ENCODE measurements around the gene VENTX. TPM values are rescaled to one million over a fixed set of nuclear protein-coding genes. Genes with fewer than 3 reads are reported as not detected.

Gene VENTX
- total RNA-seq, 1 donor from 2014 or later: not detected

- Mint-ChIP-seq H3K27me3 (ENCODE audit: low read depth) (no peaks in the 10 kb centered on the region), H3K4me1 (ENCODE audit: low read depth) (no peaks in the 10 kb centered on the region), H3K27ac (ENCODE audit: unreplicated experiment) (no peak overlapping the region), H3K36me3 (ENCODE audit: low read depth) (peaks cover 44% of the 10 kb centered on the region), H3K4me3 (ENCODE audit: unreplicated experiment) (no peak overlapping the region), H3K9me3 (ENCODE audit: low read depth) (no peaks in the 10 kb centered on the region)
- no peak for DNase-seq (ENCODE audit: low spot score)
- TF ChIP-seq, protein P1, sequence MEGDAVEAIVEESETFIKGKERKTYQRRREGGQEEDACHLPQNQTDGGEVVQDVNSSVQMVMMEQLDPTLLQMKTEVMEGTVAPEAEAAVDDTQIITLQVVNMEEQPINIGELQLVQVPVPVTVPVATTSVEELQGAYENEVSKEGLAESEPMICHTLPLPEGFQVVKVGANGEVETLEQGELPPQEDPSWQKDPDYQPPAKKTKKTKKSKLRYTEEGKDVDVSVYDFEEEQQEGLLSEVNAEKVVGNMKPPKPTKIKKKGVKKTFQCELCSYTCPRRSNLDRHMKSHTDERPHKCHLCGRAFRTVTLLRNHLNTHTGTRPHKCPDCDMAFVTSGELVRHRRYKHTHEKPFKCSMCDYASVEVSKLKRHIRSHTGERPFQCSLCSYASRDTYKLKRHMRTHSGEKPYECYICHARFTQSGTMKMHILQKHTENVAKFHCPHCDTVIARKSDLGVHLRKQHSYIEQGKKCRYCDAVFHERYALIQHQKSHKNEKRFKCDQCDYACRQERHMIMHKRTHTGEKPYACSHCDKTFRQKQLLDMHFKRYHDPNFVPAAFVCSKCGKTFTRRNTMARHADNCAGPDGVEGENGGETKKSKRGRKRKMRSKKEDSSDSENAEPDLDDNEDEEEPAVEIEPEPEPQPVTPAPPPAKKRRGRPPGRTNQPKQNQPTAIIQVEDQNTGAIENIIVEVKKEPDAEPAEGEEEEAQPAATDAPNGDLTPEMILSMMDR (IDR thresholded peaks at IDR 0.05): no peak
Measured at GRCh38 chr10:133289761-133290160, 52.1 kb downstream of the VENTX start.

Small RNAs within 50 kb of the gene (microRNA-seq; reads per million reads assigned to microRNA genes)
- not detected for gene MIR202 (ENCODE audit: borderline number of aligned reads)

Other genes starting within 250 kb of the VENTX start
- gene ADGRA1, start 149.9 kb upstream of the VENTX start, total RNA-seq: not detected in 3 replicates
- 0.24 to 0.72 TPM (median 0.55 TPM) in 3 replicates for gene KNDC1, start 77.6 kb upstream of the VENTX start, total RNA-seq
- not detected in 3 replicates for gene UTF1, start 7.6 kb upstream of the VENTX start, total RNA-seq
- gene ADAM8, start 39.0 kb downstream of the VENTX start, total RNA-seq: 1.3 to 3.2 TPM (median 2.3 TPM) in 3 replicates
- gene TUBGCP2, start 71.0 kb downstream of the VENTX start, total RNA-seq: 53.2 to 56.2 TPM (median 54.9 TPM) in 3 replicates
- gene ZNF511, start 71.1 kb downstream of the VENTX start, total RNA-seq: 25.6 to 33.0 TPM (median 32.7 TPM) in 3 replicates
- gene CALY, start 99.0 kb downstream of the VENTX start, total RNA-seq: 7.3 to 13.5 TPM (median 8.9 TPM) in 3 replicates
- not detected in 3 replicates for gene PRAP1, start 109.5 kb downstream of the VENTX start, total RNA-seq
- gene FUOM, start 120.2 kb downstream of the VENTX start, total RNA-seq: 29.9 to 34.4 TPM (median 32.2 TPM) in 3 replicates
- 57.6 to 67.8 TPM (median 58.9 TPM) in 3 replicates for gene ECHS1, start 135.5 kb downstream of the VENTX start, total RNA-seq
- gene PAOX, start 141.4 kb downstream of the VENTX start, total RNA-seq: 5.9 to 7.6 TPM (median 6.3 TPM) in 3 replicates
- gene MTG1, start 156.3 kb downstream of the VENTX start, total RNA-seq: 33.2 to 53.0 TPM (median 36.7 TPM) in 3 replicates
- 2.4 to 7.3 TPM (median 6.5 TPM) in 3 replicates for gene SPRN, start 186.8 kb downstream of the VENTX start, total RNA-seq
- 2.2 to 6.6 TPM (median 2.4 TPM) in 3 replicates for gene SCART1, start 216.1 kb downstream of the VENTX start, total RNA-seq

Measured in chondrocyte (in vitro differentiated cells).